Lower leg skin (tissue), 3 donors: ENCODE data around the gene CPLANE1.

Experiments
- CTCF ChIP-seq, 3 donors: fragments of 450-650 bp; IDR thresholded peaks; one replicate each; pipeline ENCODE4 v1.5.1; 2016; ENCODE audit warnings: antibody characterized with exemption in 3 of 3, mild to moderate bottlenecking in 3 of 3, moderate library complexity in 2 of 3
- POLR2A ChIP-seq, 2 donors: fragments of 450-650 bp; IDR thresholded peaks; one replicate each; pipeline ENCODE4 v1.6.1; 2016 to 2017; ENCODE audit warnings: antibody characterized with exemption in 2 of 2, mild to moderate bottlenecking in 1 of 2, moderate library complexity in 1 of 2

- TF ChIP-seq CTCF (IDR thresholded peaks at IDR 0.05) (no peak), POLR2A (IDR thresholded peaks at IDR 0.05) (no peak)
Observed at GRCh38 chr5:37075399-37075950, 173.7 kb downstream of the CPLANE1 start.
